AG04450 (cell line): Measurements from ENCODE around the gene MCC. TPM values are rescaled to one million over a fixed set of nuclear protein-coding genes. Genes with fewer than 3 reads are reported as not detected.

Experiments
- CTCF ChIA-PET: fragments of 300-600, 350-600 bp; formaldehyde crosslinking; extraction: SDS; loops from one replicate; lab custom pipeline; 2022; ENCODE audit warnings: antibody characterized with exemption, inconsistent platforms; lab: Charles Lee
- POLR2A ChIA-PET: fragments of 350-600 bp; formaldehyde crosslinking; extraction: SDS; loops from one replicate; lab custom pipeline; 2021; ENCODE audit warnings: antibody characterized with exemption, inconsistent platforms; lab: Yijun Ruan, JAX
- DNase-seq: peaks from one replicate; pipeline ENCODE4 v3.0.0-alpha.2; 2011; ENCODE audit warnings: low read depth, low spot score
- H3K27ac ChIP-seq: one replicate; pipeline ENCODE4 v1.5.1; 2012; ENCODE audit warnings: low read depth, low read length, control low read depth
- H3K27me3 ChIP-seq: one replicate; pipeline ENCODE4 v1.6.0; 2012; ENCODE audit warnings: low read length; ENCODE audit not compliant: control insufficient read depth, insufficient read depth
- H3K4me3 ChIP-seq: 2 replicates; pipeline ENCODE4 v1.5.1; 2011; ENCODE audit warnings: mild to moderate bottlenecking, low read depth, low read length, control low read depth
- H3K9me3 ChIP-seq: 2 replicates; pipeline ENCODE4 v1.5.1; 2012; ENCODE audit warnings: low read length; ENCODE audit not compliant: control insufficient read depth, insufficient read depth
- CTCF ChIP-seq: IDR thresholded peaks from 2 replicates; pipeline ENCODE4 v1.5.1; 2011; ENCODE audit warnings: low read depth, low read length, control low read depth, inconsistent platforms
- polyA minus RNA-seq: library from RNA; depleted of rRNA, polyadenylated mRNA; stranded (reverse); fragments of >200 nt; gene quantifications from 2 replicates; pipeline ENCODE4 v1.2.3, GENCODE V29; 2011; rRNA and poly(A)+ RNA removed
- polyA plus RNA-seq: library from polyadenylated mRNA; depleted of rRNA; stranded (reverse); fragments of >200 nt; gene quantifications from 2 replicates; pipeline ENCODE4 v1.2.3, GENCODE V29; 2011; rRNA removed

Gene MCC
- 17.0 and 17.5 TPM in 2 replicates for polyA plus RNA-seq
- 60.3 and 64.2 TPM in 2 replicates for polyA minus RNA-seq

GRCh38 chr5:113487781-113488644 lies at the start of gene MCC:
Gene MCC (minus strand): TSS chr5:113488453.
- Histone ChIP-seq H3K27me3 (no peaks in the 10 kb centered on the region), H3K9me3 (peaks cover 9% of the 10 kb centered on the region), H3K4me3 (peak within 1 kb of the TSS; percentile 92), H3K27ac (peak within 1 kb of the TSS; percentile 81)
- POLR2A ChIA-PET, result interaction anchor here (0.7 to 1.2 kb wide), 5 partner anchors 25 to 512 kb away, joined by 3 to 8 read pairs (median 3); partner anchors contain the start of genes DCP2 and YTHDC2
- CTCF ChIA-PET, result interaction anchor here (0.7 to 1.4 kb wide), 6 partner anchors 22 to 491 kb away, joined by 3 to 6 read pairs (median 4); no protein-coding TSS in a partner anchor
- peak; percentile 88 for DNase-seq
- no peak for TF ChIP-seq CTCF

GRCh38 chr5:113531481-113532159 lies 43.4 kb upstream of the MCC start:
- Histone ChIP-seq H3K9me3 (peaks cover 8% of the 10 kb centered on the region; the same call in 1 of the 2 replicates), H3K27me3 (no peaks in the 10 kb centered on the region), H3K27ac (no peak overlapping the region), H3K4me3 (no peak overlapping the region)
- no peak for TF ChIP-seq CTCF
- CTCF ChIA-PET, result no interaction called here
- DNase-seq, result no peak
- POLR2A ChIA-PET, result no interaction called here

- H3K4me3 ChIP-seq, result no peak overlapping the region
- POLR2A ChIA-PET, result no interaction called here
- CTCF ChIA-PET, result no interaction called here
- no peak for TF ChIP-seq CTCF
- peaks cover 8% of the 10 kb centered on the region; the same call in 1 of the 2 replicates for H3K9me3 ChIP-seq
- H3K27ac ChIP-seq, result no peak overlapping the region
- DNase-seq, result no peak
- H3K27me3 ChIP-seq, result no peaks in the 10 kb centered on the region
Measured at GRCh38 chr5:113527746-113528145, 39.5 kb upstream of the MCC start.

- Histone ChIP-seq H3K27me3 (no peaks in the 10 kb centered on the region), H3K27ac (no peak overlapping the region), H3K9me3 (peaks cover 7% of the 10 kb centered on the region; the same call in 1 of the 2 replicates), H3K4me3 (no peak overlapping the region)
- ChIA-PET CTCF (no interaction called here), POLR2A (no interaction called here)
- TF ChIP-seq CTCF, result no peak
- no peak for DNase-seq
Measured at GRCh38 chr5:113526421-113526820, 38.2 kb upstream of the MCC start.
